ENCODE data around the gene CYRIA. TPM values are rescaled to one million over a fixed set of nuclear protein-coding genes. Genes with fewer than 3 reads are reported as not detected.

Gene CYRIA
- total and polyA plus RNA-seq, 11 donors: 0.86 to 19.9 (median 2.7) TPM

GRCh38 chr2:16647992-16648617 lies 17.5 kb downstream of the CYRIA start:
- WGBS, 4 donors: 88 to 93% (median 90%) methylated on average over 2 of the region's 2 CpGs
- H3K36me3 ChIP-seq: peaks cover 0 to 17% (median 0%) of the 10 kb centered on the region in 9 donors
- TF ChIP-seq CTCF (IDR thresholded peaks at IDR 0.05): no peak
- no peak for TF ChIP-seq POLR2A (IDR thresholded peaks at IDR 0.05)
- peaks cover 0 to 48% (median 25%) of the 10 kb centered on the region in 12 donors for H3K4me1 ChIP-seq
- DNase-seq (no peak), ATAC-seq (no peak)
- no peak overlapping the region for H3K27ac ChIP-seq
- H3K4me3 ChIP-seq: no peak overlapping the region
- no peaks in the 10 kb centered on the region for H3K27me3 ChIP-seq
- intact Hi-C loops (cut with DNase I): no loop called here
- no peaks in the 10 kb centered on the region for H3K9me3 ChIP-seq

GRCh38 chr2:16645775-16646559 lies 19.7 kb downstream of the CYRIA start:
- no peak overlapping the region for H3K4me3 ChIP-seq
- H3K36me3 ChIP-seq: peaks cover 0 to 17% (median 0%) of the 10 kb centered on the region in 9 donors
- no peak for DNase-seq
- H3K4me1 ChIP-seq: peaks cover 0 to 46% (median 15%) of the 10 kb centered on the region in 12 donors
- H3K27me3 ChIP-seq: no peaks in the 10 kb centered on the region
- H3K9me3 ChIP-seq: no peaks in the 10 kb centered on the region
- TF ChIP-seq CTCF (IDR thresholded peaks at IDR 0.05) (no peak), POLR2A (IDR thresholded peaks at IDR 0.05) (no peak)
- H3K27ac ChIP-seq: no peak overlapping the region
- WGBS, 4 donors: 91 to 96% (median 92%) methylated on average over 3 of the region's 3 CpGs
- ATAC-seq: no peak
- intact Hi-C loops (cut with DNase I): no loop called here

- no peak for DNase-seq
- Histone ChIP-seq H3K4me3 (no peak overlapping the region), H3K27ac (no peak overlapping the region), H3K4me1 (peaks cover 0 to 45% (median 15%) of the 10 kb centered on the region in 12 donors), H3K36me3 (peaks cover 0 to 21% (median 0%) of the 10 kb centered on the region in 9 donors), H3K27me3 (no peaks in the 10 kb centered on the region), H3K9me3 (no peaks in the 10 kb centered on the region)
- intact Hi-C loops (cut with DNase I): no loop called here
- WGBS, 4 donors: 85 to 91% (median 88%) methylated on average over 7 of the region's 7 CpGs
- ATAC-seq: no peak
- TF ChIP-seq POLR2A (IDR thresholded peaks at IDR 0.05) (no peak), CTCF (IDR thresholded peaks at IDR 0.05) (no peak)
Measured at GRCh38 chr2:16645088-16645487, 20.5 kb downstream of the CYRIA start.

GRCh38 chr2:16644221-16644925 lies 21.3 kb downstream of the CYRIA start:
- peaks cover 0 to 21% (median 0%) of the 10 kb centered on the region in 9 donors for H3K36me3 ChIP-seq
- peaks cover 0 to 45% (median 16%) of the 10 kb centered on the region in 12 donors for H3K4me1 ChIP-seq
- no peak overlapping the region for H3K4me3 ChIP-seq
- H3K27ac ChIP-seq: no peak overlapping the region
- 92 to 95% (median 93%) methylated on average over 6 of the region's 6 CpGs for WGBS, 4 donors
- no peak for TF ChIP-seq CTCF (IDR thresholded peaks at IDR 0.05)
- TF ChIP-seq POLR2A (IDR thresholded peaks at IDR 0.05): no peak
- DNase-seq (no peak), ATAC-seq (no peak)
- no peaks in the 10 kb centered on the region for H3K9me3 ChIP-seq
- no peaks in the 10 kb centered on the region for H3K27me3 ChIP-seq
- intact Hi-C loops (cut with DNase I): no loop called here

All from heart left ventricle (tissue), 16 donors.